GM21390 (cell line): ENCODE data around the gene MYL6B.
"Not testable (repeated sequence)": the region's sequence is repeated elsewhere in the genome, so short reads cannot be mapped to it uniquely, and the experiment has no call there.

Experiments used
- ATAC-seq: cut with Tn5 transposase; IDR thresholded peaks from one replicate; pipeline ENCODE4 v1.9.1; 2021; ENCODE audit not compliant: unreplicated experiment

MYL6B gene

DNA sequence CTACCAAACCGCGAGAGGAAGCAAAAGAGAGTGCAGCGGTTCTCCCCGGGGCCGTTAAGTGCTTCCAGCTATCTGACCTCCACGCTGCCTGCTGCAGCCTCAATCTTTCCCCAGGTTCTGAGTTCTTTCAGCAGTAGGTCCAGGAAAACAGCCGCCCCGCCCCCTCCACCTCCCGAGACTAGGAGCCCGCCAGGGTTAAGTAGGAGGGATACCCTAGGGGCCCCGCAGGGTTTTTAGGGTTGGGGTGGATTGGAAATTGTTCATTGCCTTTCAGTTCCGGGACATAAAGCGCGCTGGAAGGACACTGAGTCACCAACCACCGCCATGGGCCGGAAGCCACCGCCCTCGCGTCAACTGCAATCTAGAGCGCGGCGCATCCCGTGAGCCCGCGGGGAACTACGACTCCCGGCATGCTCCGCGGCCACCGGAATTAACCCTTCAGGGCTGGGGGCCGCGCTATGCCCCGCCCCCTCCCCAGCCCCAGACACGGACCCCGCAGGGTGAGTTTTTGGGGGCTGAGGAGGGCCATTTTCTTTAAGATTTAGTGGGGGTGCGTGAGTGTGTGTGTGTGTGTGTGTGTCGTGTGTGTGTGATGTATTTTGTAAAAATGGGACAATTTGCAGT, at the start of gene MYL6B:
TSS of gene MYL6B (plus strand) at position 456 of the 624 bp plus-strand sequence. CDS start 1,332 bp downstream, outside the sequence.
- peak; percentile 76 for ATAC-seq

DNA sequence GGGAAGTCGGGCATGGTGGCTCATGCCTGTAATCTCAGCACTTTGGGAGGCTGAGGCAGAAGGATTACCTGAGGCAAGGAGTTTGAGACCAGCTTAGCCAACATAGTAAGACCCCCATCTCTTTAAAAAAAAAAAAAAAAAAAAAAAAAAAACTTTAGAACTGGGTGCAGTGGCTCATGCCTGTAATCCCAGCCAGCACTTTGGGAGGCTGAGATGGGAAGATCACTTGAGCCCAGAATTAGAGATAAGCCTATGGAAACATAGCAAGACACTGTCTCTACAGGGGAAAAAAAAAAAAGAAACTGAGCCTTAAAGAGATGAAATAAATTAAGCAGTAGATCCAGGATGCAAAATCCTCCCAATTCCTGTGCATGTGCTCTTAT, 49.7 kb upstream of the MYL6B start:
- no peak for ATAC-seq

DNA sequence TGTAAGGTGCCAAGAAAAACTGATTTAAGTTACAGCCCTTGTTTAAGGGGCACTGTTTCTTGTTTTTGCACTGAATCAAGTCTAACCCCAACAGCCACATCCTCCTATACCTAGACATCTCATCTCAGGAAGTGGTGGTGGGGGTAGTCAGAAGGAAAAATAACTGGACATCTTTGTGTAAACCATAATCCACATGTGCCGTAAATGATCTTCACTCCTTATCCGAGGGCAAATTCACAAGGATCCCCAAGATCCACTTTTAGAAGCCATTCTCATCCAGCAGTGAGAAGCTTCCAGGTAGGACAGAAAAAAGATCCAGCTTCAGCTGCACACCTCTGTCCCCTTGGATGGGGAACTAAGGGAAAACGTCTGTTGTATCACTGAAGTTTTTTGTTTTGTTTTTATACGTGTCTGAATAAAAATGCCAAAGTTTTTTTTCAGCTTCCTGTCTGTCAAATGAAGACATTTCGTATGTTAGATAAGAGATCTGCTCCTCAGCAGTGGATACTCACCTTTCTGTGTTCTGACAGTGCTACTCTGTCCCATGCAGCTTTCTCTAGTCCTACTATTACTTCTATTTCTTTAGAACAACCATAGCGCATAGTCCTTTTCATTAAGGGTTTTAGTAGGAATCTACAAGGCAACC, 49.2 kb upstream of the MYL6B start:
- ATAC-seq, result no peak

DNA sequence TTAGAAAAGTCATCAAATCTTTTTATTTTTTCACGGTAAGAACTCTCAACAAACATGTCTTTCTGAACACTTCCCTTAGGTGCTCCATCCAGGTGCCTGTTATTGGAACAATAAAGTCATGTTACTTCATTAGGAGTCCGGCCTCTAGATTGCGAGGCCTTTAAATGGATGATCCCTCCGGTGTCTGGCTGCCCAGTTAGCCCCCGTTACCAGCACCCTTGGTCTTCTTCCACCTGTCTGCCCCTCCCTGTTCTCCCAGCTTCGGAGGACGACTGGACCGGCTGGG, 48.6 kb upstream of the MYL6B start:
- peak; percentile 2 for ATAC-seq

DNA sequence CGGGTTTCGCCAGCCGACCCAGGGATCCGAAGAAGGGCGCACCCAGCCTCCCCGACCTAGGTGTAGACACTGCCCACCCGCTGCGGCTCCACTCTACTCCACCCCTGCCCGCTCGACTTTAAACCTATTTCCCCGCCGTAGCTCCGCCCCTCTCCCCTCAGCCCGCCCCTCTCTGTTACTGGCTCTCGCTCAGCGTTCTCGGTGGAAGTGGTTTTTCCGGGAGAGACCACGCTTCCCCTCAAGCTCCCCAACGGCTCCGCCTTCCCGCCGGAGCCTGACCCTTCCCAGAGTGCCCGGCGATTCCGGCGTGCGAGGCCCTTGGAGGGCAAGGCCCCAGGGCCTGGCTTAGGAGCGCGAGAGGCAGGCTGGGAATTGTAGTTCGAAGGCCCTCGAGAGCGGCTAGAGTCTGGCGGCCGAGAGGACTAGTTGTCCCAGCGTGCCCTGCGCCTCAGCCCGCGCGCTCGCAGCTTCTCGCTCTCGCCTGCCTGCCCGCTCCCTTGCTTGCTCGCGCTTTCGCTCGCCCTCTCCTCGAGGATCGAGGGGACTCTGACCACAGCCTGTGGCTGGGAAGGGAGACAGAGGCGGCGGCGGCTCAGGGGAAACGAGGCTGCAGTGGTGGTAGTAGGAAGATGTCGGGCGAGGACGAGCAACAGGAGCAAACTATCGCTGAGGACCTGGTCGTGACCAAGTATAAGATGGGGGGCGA, 48.1 kb upstream of the MYL6B start, which contains the start of gene PA2G4:
TSS of gene PA2G4 (plus strand) at position 451 of the 706 bp plus-strand sequence. CDS start at position 630, 179 bp downstream.
- ATAC-seq, result peak; percentile 95

DNA sequence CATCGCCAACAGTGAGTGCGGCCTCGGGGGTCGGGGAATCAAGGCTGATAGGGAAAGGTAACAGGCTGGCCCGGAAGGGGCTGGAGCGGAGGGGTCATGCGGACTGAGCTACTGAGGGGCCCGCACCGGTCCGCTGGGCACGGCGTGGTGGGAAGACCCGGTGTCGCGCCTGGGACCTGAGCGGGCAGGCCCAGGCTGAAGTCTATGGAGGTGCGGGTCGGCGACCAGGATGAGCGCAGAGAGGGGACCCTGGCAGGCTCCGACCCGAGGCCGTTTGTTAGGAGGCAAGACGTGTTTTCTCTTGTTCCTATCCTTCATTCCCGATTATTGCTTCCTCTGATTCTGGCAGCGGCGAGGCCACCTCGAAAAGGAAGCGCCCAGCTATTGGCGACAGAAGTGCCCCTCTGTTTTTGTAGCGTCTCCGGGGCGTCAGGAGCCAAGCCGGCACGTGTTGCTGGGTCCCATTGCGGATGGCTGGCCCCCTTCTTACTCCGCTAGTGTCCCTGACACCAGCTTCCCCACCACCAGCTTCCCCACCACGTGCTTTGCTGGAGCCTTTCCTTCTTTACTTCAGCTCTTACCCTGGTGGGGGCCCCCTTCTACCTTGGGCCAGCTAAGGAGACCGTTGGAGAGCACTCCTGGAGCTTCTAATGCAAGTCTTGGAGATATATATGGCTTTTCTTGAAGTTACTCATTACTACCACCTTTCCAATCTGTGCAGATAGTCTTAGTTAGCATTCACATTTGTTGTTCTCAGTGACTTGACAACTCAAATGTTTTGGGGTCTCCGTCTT, 47.4 kb upstream of the MYL6B start:
- ATAC-seq, result peak; percentile 2

DNA sequence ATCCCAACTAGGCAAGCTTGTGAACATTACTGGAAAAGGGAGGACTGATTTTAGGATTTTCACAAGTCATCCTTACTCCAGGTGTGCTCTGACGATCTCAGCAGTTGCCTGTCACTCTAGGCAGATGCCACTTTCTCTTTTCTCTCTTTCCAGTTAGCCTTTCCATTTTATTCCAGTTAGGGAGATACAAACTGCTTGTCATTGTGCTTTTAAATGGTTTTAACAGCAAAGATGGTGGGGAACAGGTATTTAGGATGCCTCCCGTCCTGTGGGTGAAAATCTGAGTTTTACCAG, 46.8 kb upstream of the MYL6B start:
- ATAC-seq, result no peak

DNA sequence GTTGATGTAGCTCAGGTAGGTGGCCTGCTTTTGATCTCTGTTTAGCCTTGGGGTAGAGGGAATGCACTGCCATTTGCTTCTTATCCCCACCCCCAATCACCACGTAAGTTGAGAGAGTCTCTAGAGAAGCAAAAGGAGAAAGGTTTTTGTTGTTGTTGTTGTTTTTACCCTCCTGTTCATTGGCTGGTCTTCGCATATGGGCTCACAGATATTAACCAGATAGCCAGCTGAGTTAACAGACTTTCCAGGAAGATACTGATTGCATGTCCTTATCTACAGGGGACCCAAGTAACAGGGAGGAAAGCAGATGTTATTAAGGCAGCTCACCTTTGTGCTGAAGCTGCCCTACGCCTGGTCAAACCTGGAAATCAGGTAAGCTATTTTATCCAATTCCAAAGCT, 45.1 kb upstream of the MYL6B start:
- ATAC-seq, result no peak

DNA sequence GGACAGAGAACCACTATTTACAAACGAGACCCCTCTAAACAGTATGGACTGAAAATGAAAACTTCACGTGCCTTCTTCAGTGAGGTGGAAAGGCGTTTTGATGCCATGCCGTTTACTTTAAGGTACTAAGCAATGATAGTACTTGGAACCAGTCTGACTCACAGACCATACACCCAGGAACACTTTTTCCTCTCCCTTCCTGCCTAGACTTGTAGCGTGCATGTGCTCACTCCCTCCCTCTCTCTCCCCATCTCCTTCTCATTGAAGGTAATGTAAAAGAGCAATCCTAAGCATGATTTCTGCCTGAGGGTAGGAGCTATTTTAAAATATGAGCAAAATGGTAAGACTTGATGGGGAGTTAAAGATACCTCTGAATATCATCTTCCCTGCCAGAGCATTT, 41.8 kb upstream of the MYL6B start:
- ATAC-seq, result no peak

DNA sequence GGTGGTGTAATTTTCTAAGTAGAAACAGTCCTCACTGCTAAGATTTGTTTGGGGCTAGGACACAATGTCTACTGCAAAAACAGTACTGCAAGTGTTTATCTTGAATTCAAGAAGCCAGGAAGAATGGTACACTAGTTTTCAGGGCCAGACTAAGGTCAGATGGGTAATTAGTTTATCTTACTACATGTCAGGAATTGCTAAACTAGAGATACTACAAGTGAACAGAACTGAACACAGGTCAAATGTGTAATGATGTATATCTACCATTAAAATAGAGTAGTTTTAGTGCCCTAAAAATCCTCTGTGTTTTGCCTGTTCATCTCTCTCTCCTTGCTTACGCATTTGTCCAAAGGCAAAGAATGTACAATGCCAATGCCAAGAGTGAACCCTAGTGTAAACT, 38.3 kb upstream of the MYL6B start:
- no peak for ATAC-seq

DNA sequence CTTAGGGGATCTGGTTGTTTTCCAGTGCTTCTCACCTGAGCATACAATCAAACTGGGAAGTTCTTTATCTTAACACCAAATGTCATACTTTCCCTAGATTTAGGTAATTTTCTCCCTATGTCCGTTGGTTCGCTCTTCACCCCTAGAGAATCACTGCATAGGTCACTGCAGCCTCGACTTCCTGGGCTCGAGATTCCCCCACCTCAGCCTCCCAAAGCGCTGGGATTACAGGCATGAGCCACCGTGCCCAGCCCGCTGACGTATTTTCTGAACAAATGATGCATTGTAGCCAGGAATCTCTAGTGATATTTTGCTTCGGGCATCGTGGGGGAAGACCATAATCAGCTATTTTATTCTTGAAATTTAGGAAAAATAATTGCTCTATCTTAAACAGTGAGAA, 37.1 kb upstream of the MYL6B start:
- ATAC-seq, result no peak

DNA sequence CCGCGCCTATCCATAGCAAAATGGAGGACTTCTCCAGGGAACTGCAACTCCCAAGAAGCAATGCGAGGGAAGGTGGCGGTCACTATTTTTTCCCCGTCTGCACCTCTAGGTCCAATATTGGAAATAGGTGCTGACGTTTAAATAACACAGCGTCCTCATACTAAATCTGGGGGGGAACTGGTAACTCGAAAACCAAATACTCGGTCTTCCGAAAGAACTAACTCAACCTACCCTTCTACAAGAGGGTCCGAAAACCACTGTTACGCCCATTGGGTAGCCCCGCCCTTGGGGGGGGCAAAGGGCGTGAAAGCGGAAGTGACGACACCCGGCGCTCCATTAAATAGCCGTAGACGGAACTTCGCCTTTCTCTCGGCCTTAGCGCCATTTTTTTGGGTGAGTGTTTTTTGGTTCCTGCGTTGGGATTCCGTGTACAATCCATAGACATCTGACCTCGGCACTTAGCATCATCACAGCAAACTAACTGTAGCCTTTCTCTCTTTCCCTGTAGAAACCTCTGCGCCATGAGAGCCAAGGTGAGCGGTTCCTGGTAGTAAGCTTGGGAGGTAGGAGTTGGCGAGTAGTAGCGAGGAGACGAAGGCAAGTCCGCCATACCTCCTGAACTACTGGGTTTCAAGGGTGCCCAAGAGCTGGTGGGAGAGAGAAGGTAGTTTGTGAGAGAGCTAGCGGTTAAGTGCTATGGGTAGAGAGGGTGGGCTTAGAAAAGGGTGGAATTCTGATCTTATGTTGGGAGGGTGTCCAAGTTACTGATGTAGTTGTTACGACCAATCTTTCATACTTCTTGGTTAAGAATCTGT, 35.9 kb upstream of the MYL6B start, which contains the start of gene RPL41:
TSS of gene RPL41 (plus strand) at position 367 of the 815 bp plus-strand sequence.
- peak; percentile 41 for ATAC-seq

DNA sequence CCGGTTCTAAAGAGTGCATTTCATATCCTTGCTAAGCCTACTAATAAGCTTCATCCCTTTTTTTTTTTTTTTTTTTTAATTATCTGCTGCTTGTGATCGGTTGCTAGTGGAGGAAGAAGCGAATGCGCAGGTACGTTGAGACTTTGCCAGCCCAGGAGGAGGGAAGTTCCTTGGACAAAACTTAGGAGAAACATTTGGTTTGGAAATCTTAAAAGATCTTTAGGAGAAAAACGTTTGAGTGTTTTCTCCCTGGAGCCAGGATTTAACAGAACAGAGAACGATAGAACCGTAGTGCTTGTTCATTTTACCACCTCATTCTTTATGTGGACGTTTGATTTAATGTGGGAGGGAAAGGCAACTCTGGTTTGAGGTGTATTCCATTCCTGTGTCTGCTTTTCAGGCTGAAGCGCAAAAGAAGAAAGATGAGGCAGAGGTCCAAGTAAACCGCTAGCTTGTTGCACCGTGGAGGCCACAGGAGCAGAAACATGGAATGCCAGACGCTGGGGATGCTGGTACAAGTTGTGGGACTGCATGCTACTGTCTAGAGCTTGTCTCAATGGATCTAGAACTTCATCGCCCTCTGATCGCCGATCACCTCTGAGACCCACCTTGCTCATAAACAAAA, 35.2 kb upstream of the MYL6B start:
- not testable (repeated sequence) for ATAC-seq

DNA sequence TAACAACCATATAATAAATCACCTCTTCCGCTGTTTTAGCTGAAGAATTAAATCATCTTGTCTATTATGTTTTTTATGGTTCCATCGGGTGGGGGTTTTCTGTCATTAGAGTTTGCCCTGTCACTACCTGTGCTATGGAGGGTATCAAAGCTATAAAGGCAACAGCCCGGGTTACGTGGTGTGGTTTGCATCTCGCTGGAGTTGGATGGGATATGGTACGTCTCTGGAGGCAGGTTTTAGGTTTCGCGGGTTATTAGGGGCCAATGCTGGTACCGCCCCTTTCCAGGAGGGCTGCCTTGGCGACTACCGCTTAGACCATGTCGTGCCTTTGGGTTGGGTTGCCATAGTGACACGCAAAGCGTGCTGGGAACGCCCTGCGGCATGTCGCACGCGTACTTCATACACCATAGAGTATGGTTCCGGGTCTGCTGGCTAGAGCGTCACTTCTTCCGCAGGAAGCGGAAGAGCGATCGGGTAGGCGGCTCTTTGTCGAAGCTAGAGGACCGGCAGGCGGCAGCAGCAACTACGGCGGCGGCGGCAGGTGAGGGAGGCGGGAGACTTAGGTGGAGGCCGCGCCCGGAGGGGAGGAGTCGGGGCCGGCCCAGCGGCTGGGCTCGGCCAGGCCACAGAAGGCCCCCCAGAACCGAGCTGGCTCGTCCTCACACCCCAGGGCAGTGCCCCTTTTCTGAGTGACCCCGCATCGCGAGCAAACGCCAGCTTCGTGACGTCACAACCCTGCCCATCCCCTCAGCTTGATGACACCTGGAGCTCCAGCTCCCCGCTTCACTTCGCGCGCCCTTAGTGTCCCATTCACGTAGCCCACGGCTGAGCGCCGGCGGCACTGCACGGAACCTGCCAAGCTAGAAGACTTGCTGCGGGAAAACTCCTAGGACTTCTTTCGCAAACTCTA, 34.4 kb upstream of the MYL6B start, which contains the start of gene ZC3H10:
TSS of gene ZC3H10 (plus strand) at position 489 of the 910 bp plus-strand sequence. CDS start 2,297 bp downstream, outside the sequence.
- ATAC-seq, result peak; percentile 82

DNA sequence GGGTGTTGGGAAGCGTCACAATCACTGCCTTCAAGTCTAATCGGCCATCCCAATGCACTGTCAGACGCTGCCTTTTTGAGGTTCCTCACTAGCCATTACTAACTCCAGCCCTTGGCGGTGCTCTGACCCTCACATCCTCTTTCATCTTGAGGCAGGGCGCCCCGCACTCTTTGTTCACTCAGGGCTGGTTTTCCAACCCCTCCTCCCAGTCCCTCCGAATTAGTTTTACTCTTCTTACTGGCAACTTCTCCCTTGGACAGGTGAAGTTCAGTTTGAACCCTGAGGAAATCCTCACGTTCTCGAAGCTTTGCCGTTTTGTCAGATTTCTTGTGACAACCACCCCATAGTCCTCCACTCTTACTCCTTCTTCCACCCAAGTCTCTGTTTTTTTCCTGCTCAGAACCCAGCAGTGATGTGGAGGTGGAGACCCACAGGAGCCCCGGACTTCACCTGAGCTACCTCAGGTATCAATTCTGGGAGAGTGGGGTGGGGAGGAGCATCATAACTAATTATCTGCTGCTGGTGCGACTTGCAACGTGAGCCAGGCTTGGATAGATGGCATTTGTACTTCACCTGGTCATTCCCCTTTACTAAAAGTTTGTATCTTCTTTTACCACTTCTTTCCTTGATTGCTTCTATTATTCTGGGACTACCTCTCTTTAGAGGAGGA, 33.6 kb upstream of the MYL6B start:
- ATAC-seq, result no peak

DNA sequence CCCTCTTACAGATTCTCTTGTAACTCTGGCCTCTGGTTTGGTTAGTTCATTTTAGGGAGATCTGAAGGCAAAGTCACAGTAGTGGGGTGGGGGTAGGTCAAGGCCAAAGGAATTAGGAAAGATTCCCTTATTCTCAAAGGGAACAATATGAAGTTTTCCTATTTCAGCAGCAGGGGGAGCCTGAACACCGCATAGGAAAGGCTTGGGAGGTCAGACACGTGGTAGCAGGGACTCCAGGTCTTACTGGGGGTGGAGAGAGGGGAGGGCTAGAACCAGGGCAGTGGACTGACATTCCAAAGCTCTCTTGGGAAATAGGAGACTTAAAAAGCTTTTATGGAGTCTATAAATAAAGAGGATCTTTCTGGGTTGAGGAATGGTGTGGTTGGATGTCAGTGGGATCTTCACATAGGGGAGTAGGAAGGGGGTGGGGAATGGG, 33.0 kb upstream of the MYL6B start:
- ATAC-seq, result no peak

DNA sequence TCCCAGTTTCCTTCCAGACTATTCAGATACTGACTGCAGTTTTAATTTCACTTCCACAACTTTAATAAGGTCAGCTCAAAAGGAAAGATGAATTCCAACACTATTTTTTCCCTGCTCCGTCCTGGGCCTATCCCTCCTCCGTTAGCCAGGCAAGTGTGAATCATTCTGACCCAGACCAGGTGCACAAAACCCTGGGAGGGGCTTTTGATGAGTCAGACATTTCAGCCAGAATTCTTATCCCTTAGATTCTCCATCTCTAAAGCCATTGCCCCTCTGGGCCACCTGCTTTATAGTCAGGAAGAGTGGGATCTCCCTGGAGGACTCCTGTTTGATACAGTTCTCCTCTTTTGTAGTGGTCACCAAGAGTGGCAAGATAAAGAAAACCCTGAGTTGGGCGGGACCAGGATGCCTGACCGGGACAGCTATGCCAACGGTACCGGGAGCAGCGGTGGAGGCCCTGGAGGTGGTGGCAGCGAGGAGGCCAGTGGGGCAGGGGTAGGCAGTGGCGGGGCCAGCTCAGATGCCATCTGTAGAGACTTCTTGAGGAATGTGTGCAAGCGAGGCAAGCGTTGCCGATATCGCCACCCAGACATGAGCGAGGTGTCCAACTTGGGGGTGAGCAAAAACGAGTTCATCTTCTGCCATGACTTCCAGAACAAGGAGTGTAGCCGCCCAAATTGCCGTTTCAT, 32.1 kb upstream of the MYL6B start:
- ATAC-seq, result no peak
